Activated CD4-positive, CD25-positive, alpha-beta regulatory T cell treated with anti-CD3 and anti-CD28 coated beads, Interleukin-2, amount 50 U/mL, for 24 hours (primary cell): ENCODE results near the gene DKK1.

Experiments used
- ATAC-seq, 2 donors: fragments of 150-1000 bp; cut with Tn5 transposase; one replicate each; pipeline ENCODE4 v1.10.0; 2021; ENCODE audit warnings: mild to moderate bottlenecking in 1 of 2, moderate library complexity in 1 of 2

The DKK1 gene

GRCh38 chr10:52313933-52314821 lies at the start of gene DKK1:
DKK1 (plus strand) TSS chr10:52314281; CDS start chr10:52314435, 154 bp downstream.
- ATAC-seq, result no peak

GRCh38 chr10:52265131-52265926 lies 48.8 kb upstream of the DKK1 start:
- ATAC-seq, result no peak

GRCh38 chr10:52266858-52267257 lies 47.2 kb upstream of the DKK1 start:
- ATAC-seq, result no peak

GRCh38 chr10:52268790-52269189 lies 45.3 kb upstream of the DKK1 start:
- no peak for ATAC-seq

- no peak for ATAC-seq
Measured at GRCh38 chr10:52269233-52269632, 44.8 kb upstream of the DKK1 start.

- ATAC-seq, result no peak
Measured at GRCh38 chr10:52276163-52276562, 37.9 kb upstream of the DKK1 start.

GRCh38 chr10:52276986-52277385 lies 37.1 kb upstream of the DKK1 start:
- ATAC-seq, result no peak

- no peak for ATAC-seq
Measured at GRCh38 chr10:52279546-52279945, 34.5 kb upstream of the DKK1 start.

GRCh38 chr10:52280051-52280450 lies 34.0 kb upstream of the DKK1 start:
- ATAC-seq, result no peak

- ATAC-seq, result no peak
Measured at GRCh38 chr10:52283174-52283573, 30.9 kb upstream of the DKK1 start.

- ATAC-seq, result no peak
Measured at GRCh38 chr10:52284416-52285013, 29.6 kb upstream of the DKK1 start.

GRCh38 chr10:52287866-52288265 lies 26.2 kb upstream of the DKK1 start:
- ATAC-seq, result no peak

- no peak for ATAC-seq
Measured at GRCh38 chr10:52297747-52298146, 16.3 kb upstream of the DKK1 start.

- no peak for ATAC-seq
Measured at GRCh38 chr10:52300599-52301277, 13.3 kb upstream of the DKK1 start.

- ATAC-seq, result no peak
Measured at GRCh38 chr10:52308251-52309031, 5.6 kb upstream of the DKK1 start.

GRCh38 chr10:52312942-52313255 lies 1.2 kb upstream of the DKK1 start:
- no peak for ATAC-seq

GRCh38 chr10:52313256-52313932 lies 687 bp upstream of the DKK1 start:
- no peak for ATAC-seq

- no peak for ATAC-seq
Measured at GRCh38 chr10:52314822-52315552, 906 bp downstream of the DKK1 start.

GRCh38 chr10:52316001-52316400 lies 1.9 kb downstream of the DKK1 start:
- ATAC-seq, result no peak

- ATAC-seq, result no peak
Measured at GRCh38 chr10:52316500-52316899, 2.4 kb downstream of the DKK1 start.
